H1 (cell line): ENCODE measurements around the gene SORD. TPM values are rescaled to one million over a fixed set of nuclear protein-coding genes. Genes with fewer than 3 reads are reported as not detected.
A peak's percentile ranks its signal among the peaks of the same experiment; 100 is the strongest.

Experiments used
- CTCF ChIA-PET: fragments of 300-600 bp; sonication (Branson Sonifier 250); formaldehyde crosslinking; loops from one replicate; lab custom pipeline; 2021; ENCODE audit not compliant: partially characterized antibody; lab: Charles Lee
- POLR2A ChIA-PET: fragments of 300-600 bp; sonication (Branson Sonifier 250); formaldehyde crosslinking; loops from one replicate; lab custom pipeline; 2021; ENCODE audit warnings: inconsistent platforms; ENCODE audit not compliant: partially characterized antibody; lab: Charles Lee
- DNase-seq, 2 experiments: peaks; one replicate each; pipeline versions ENCODE4 v3.0.0 to v3.0.0-alpha.2; 2010 to 2022; ENCODE audit warnings: low spot score in 2 of 2, low read depth in 1 of 2, mixed read lengths in 1 of 2
- FAIRE-seq: peaks from 2 replicates; lab custom pipeline; 2011; peaks lifted over from hg19 to GRCh38; lab: Jason Lieb, UNC
- H2AFZ ChIP-seq: 2 replicates; pipeline ENCODE4 v1.8.1; 2012; ENCODE audit warnings: low read length, inconsistent platforms
- H2AK5ac ChIP-seq: 2 replicates; pipeline ENCODE4 v1.6.1; 2013; ENCODE audit warnings: low read depth, low read length
- H2BK120ac ChIP-seq: replicated peaks from 2 replicates; pipeline ENCODE3; 2013; ENCODE audit warnings: low read depth, low read length, inconsistent platforms
- H2BK12ac ChIP-seq: 2 replicates; pipeline ENCODE4 v1.6.1; 2013; ENCODE audit warnings: low read depth, low read length
- H2BK15ac ChIP-seq: 2 replicates; pipeline ENCODE4 v1.6.1; 2013; ENCODE audit warnings: low read length
- H2BK20ac ChIP-seq: 2 replicates; pipeline ENCODE4 v1.6.1; 2013; ENCODE audit warnings: low read length
- H2BK5ac ChIP-seq: 2 replicates; pipeline ENCODE4 v1.6.1; 2013; ENCODE audit warnings: low read depth, low read length
- H3K14ac ChIP-seq: 2 replicates; pipeline ENCODE4 v1.6.1; 2013; ENCODE audit warnings: inconsistent platforms; ENCODE audit not compliant: insufficient read length
- H3K18ac ChIP-seq: 2 replicates; pipeline ENCODE4 v1.6.1; 2013; ENCODE audit warnings: low read length; ENCODE audit errors: extremely low read depth
- H3K23ac ChIP-seq: 2 replicates; pipeline ENCODE4 v1.6.1; 2013; ENCODE audit warnings: inconsistent platforms; ENCODE audit not compliant: insufficient read length
- H3K23me2 ChIP-seq: 2 replicates; pipeline ENCODE4 v1.6.1; 2013; ENCODE audit warnings: low read depth, low read length
- H3K27ac ChIP-seq: 2 replicates; pipeline ENCODE4 v1.6.1; 2011; ENCODE audit warnings: low read depth, low read length, inconsistent platforms
- H3K27me3 ChIP-seq, 4 experiments: replicated peaks in 1 of 4; 1 replicate in 1 of 4; 2 replicates in 3 of 4; pipeline versions ENCODE4 v1.6.1 to v1.8.1; 2011 to 2013; ENCODE audit warnings: low read length in 3 of 4, mild to moderate bottlenecking in 3 of 4, inconsistent platforms in 2 of 4, mixed read lengths in 2 of 4, moderate library complexity in 1 of 4; ENCODE audit not compliant: control insufficient read depth in 3 of 4, insufficient read depth in 3 of 4; ENCODE audit errors: extremely low read depth in 1 of 4
- H3K36me3 ChIP-seq, 4 experiments: 2 replicates each; pipeline versions ENCODE4 v1.6.1 to v1.8.1; 2011 to 2013; ENCODE audit warnings: mild to moderate bottlenecking in 4 of 4, low read length in 3 of 4, moderate library complexity in 2 of 4, control low read depth in 1 of 4, inconsistent platforms in 1 of 4; ENCODE audit not compliant: insufficient read depth in 4 of 4, control insufficient read depth in 2 of 4
- H3K4ac ChIP-seq: replicated peaks from 2 replicates; pipeline ENCODE3; 2013; ENCODE audit warnings: low read length, low read depth, mixed read lengths, inconsistent platforms; ENCODE audit not compliant: insufficient read length
- H3K4me1 ChIP-seq, 4 experiments: replicated peaks in 1 of 4; 1 replicate in 1 of 4; 2 replicates in 3 of 4; pipeline versions ENCODE4 v1.6.1 to v1.8.1; 2011 to 2013; ENCODE audit warnings: low read length in 3 of 4, inconsistent platforms in 2 of 4, mixed read lengths in 1 of 4; ENCODE audit not compliant: insufficient read depth in 4 of 4, control insufficient read depth in 3 of 4
- H3K4me2 ChIP-seq, 2 experiments: 2 replicates each; pipeline versions ENCODE4 v1.6.1 to v1.8.1; 2011 to 2013; ENCODE audit warnings: low read depth in 2 of 2, low read length in 2 of 2, control low read depth in 1 of 2, inconsistent platforms in 1 of 2, mild to moderate bottlenecking in 1 of 2; ENCODE audit not compliant: insufficient read depth in 1 of 2
- H3K4me3 ChIP-seq, 4 experiments: fragments of 200-600, 300-600 bp in 1 of 4; sonication (generic), shearing (Covaris generic), sonication (Bioruptor Twin) in 1 of 4; 2 replicates each; pipeline versions ENCODE4 v1.5.1 to v1.8.1; 2011 to 2016; ENCODE audit warnings: low read length in 4 of 4, low read depth in 3 of 4, control low read depth in 2 of 4, inconsistent platforms in 2 of 4, mild to moderate bottlenecking in 2 of 4, mixed read lengths in 1 of 4, moderate library complexity in 1 of 4; ENCODE audit not compliant: insufficient read depth in 2 of 4; ENCODE audit errors: extremely low read depth in 1 of 4
- H3K56ac ChIP-seq: replicated peaks from 2 replicates; pipeline ENCODE3; 2013; ENCODE audit warnings: low read depth, mild to moderate bottlenecking, mixed read lengths, low read length, inconsistent platforms; ENCODE audit not compliant: insufficient read length
- H3K79me1 ChIP-seq: 2 replicates; pipeline ENCODE4 v1.6.1; 2013; ENCODE audit warnings: low read depth, low read length, control low read depth
- H3K79me2 ChIP-seq, 2 experiments: 2 replicates each; pipeline versions ENCODE4 v1.6.1 to v1.8.1; 2012 to 2013; ENCODE audit warnings: low read length in 2 of 2, mild to moderate bottlenecking in 2 of 2, inconsistent platforms in 1 of 2; ENCODE audit not compliant: insufficient read depth in 2 of 2, control insufficient read depth in 1 of 2
- H3K9ac ChIP-seq, 4 experiments: replicated peaks in 1 of 4; 1 replicate in 1 of 4; 2 replicates in 3 of 4; pipeline versions ENCODE4 v1.6.1 to v1.8.1; 2011 to 2013; ENCODE audit warnings: low read depth in 3 of 4, low read length in 3 of 4, control low read depth in 2 of 4, mild to moderate bottlenecking in 2 of 4, moderate library complexity in 2 of 4, inconsistent platforms in 1 of 4; ENCODE audit errors: extremely low read depth in 1 of 4
- H3K9me3 ChIP-seq, 2 experiments: 2 replicates each; pipeline versions ENCODE4 v1.6.1 to v1.8.1; 2012 to 2013; ENCODE audit warnings: mild to moderate bottlenecking in 2 of 2, moderate library complexity in 2 of 2, control low read depth in 1 of 2, inconsistent platforms in 1 of 2, low read depth in 1 of 2, low read length in 1 of 2, mixed read lengths in 1 of 2; ENCODE audit not compliant: insufficient read depth in 2 of 2
- H4K20me1 ChIP-seq, 2 experiments: replicated peaks in 1 of 2; 2 replicates each; pipeline versions ENCODE3 to v1.8.1; 2011 to 2013; ENCODE audit warnings: inconsistent platforms in 2 of 2, low read length in 2 of 2, mild to moderate bottlenecking in 1 of 2; ENCODE audit not compliant: insufficient read depth in 2 of 2, control insufficient read depth in 1 of 2
- H4K5ac ChIP-seq: 2 replicates; pipeline ENCODE4 v1.6.1; 2013; ENCODE audit warnings: low read length, low read depth, mixed read lengths, inconsistent platforms; ENCODE audit not compliant: insufficient read length
- H4K8ac ChIP-seq: 2 replicates; pipeline ENCODE4 v1.8.0; 2013; ENCODE audit warnings: mild to moderate bottlenecking, moderate library complexity, low read length, inconsistent platforms; ENCODE audit not compliant: insufficient read depth; ENCODE audit errors: extremely low read depth
- H4K91ac ChIP-seq: replicated peaks from 2 replicates; pipeline ENCODE3; 2013; ENCODE audit warnings: low read length, mixed read lengths, inconsistent platforms; ENCODE audit not compliant: insufficient read length
- HDAC2 ChIP-seq, 2 experiments: fragments of 300-600 bp in 1 of 2; sonication (generic) in 1 of 2; IDR thresholded peaks; 2 replicates each; pipeline ENCODE4 v1.6.1; 2011 to 2012; ENCODE audit warnings: low read depth in 2 of 2, low read length in 2 of 2, mild to moderate bottlenecking in 2 of 2, moderate library complexity in 2 of 2, borderline replicate concordance in 1 of 2, inconsistent platforms in 1 of 2
- RNF2 ChIP-seq: fragments of 200-900, 300-1000 bp; sonication (generic); IDR thresholded peaks from 2 replicates; pipeline ENCODE4 v1.7.1; 2016; ENCODE audit warnings: borderline replicate concordance, low read depth, mild to moderate bottlenecking, antibody characterized with exemption, low read length; ENCODE audit not compliant: poor library complexity, severe bottlenecking; ENCODE audit errors: missing control alignments
- RXRA ChIP-seq: IDR thresholded peaks from 2 replicates; pipeline ENCODE4 v1.6.1; 2011; ENCODE audit warnings: low read depth, mild to moderate bottlenecking, low read length, moderate library complexity; ENCODE audit not compliant: insufficient read depth
- SIN3A ChIP-seq, 2 experiments: IDR thresholded peaks in 1 of 2; conservative IDR thresholded peaks in 1 of 2; 2 replicates each; pipeline ENCODE4 v1.6.1; 2011 to 2012; ENCODE audit warnings: low read length in 2 of 2, improper control_type of control experiment in 1 of 2, low read depth in 1 of 2, mild to moderate bottlenecking in 1 of 2
- TAF1 ChIP-seq: IDR thresholded peaks from 2 replicates; pipeline ENCODE4 v1.6.1; 2011; ENCODE audit warnings: mild to moderate bottlenecking, low read depth, low read length
- TBP ChIP-seq: IDR thresholded peaks from 2 replicates; pipeline ENCODE4 v1.6.1; 2011; ENCODE audit warnings: low read depth, low read length, improper control_type of control experiment
- YY1 ChIP-seq: IDR thresholded peaks from 2 replicates; pipeline ENCODE4 v1.6.1; 2011; ENCODE audit warnings: low read depth, mild to moderate bottlenecking, low read length
- WGBS, 2 experiments: shearing (Covaris generic) in 1 of 2; methylation state at CpG; one replicate each; pipeline versions ENCODE4 v1.1.6 to v1.1.7; 2013 to 2015; ENCODE audit warnings: low lambda C conversion rate in 2 of 2, mixed read lengths in 2 of 2, inconsistent platforms in 1 of 2, low coverage in 1 of 2, missing lambda C conversion rate in 1 of 2; ENCODE audit not compliant: insufficient replicate concordance in 2 of 2, insufficient coverage in 1 of 2, insufficient read length in 1 of 2; ENCODE audit errors: extremely low coverage in 1 of 2, missing lambda C conversion rate in 1 of 2; 5-methylcytosine and 5-hydroxymethylcytosine counted together
- polyA plus RNA-seq, 7 experiments: library from polyadenylated mRNA; depleted of rRNA in 3 of 7; stranded (reverse) in 5 of 7; unstranded in 2 of 7; fragments of >200 nt in 5 of 7; fragments of 200-250 nt in 2 of 7; gene quantifications; 1 replicate in 5 of 7; 2 replicates in 1 of 7; 4 replicates in 1 of 7; pipeline versions ENCODE4 v1.2.1 to v1.2.3, GENCODE V29; 2011 to 2013; ENCODE audit warnings: missing spikeins in 2 of 7, mixed read lengths in 2 of 7
- total RNA-seq: library from RNA; stranded (reverse); fragmentation: NEBNext Ultra II Directional; extraction: Animal tissue kit (Norgen Biotek cat#: 25700); gene quantifications from 2 replicates; pipeline ENCODE4 v1.2.1, GENCODE V29; 2021
- TF ChIP-seq, protein P1 (sequence below): IDR thresholded peaks from 2 replicates; pipeline ENCODE4 v1.6.1; 2011; ENCODE audit warnings: low read depth, mild to moderate bottlenecking, low read length; ENCODE audit not compliant: insufficient read depth
- TF ChIP-seq, protein P2 (sequence below): IDR thresholded peaks from 2 replicates; pipeline ENCODE4 v1.6.1; 2012; ENCODE audit warnings: inconsistent platforms

The SORD gene
- total and polyA plus RNA-seq, 2 of the 8 experiments (the other 6 are each of a cell fraction or from before 2014, with no cell fraction given), result 52.6 to 75.8 TPM

DNA sequence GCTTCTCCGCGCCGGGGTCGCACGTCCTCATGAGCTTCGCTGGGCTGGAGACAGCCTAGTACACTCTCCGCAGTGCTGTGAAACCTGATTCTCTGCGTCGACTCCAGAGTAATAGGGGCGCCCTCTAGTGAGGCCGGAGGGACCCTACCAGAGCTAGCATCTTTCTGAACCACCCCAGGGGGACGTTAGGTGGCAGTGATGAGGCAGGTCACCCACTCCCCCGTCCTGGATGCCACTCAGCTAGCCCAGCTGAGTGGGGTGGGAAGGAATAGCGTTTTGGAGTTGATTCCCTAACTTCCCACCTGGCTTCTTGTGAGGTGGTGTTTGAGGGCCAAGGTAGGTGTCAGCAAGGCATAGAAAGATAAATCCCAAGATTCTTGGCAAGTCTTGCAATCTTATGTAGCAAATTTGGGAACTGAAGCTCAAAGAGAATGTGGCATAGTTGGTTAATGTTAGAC lies 95.2 kb downstream of the SORD start:
- FAIRE-seq (peak; percentile 94), DNase-seq (peak; percentile 61 to 93)
- WGBS, 2 experiments, result 2% methylated on average over 14 of the region's 14 CpGs; no CpG with 5 or more reads in 1 of the 2 experiments
- Histone ChIP-seq H2BK15ac (no peak overlapping the region), H2BK120ac (no peak overlapping the region), H2AK5ac (no peak overlapping the region), H3K4me1 (peaks cover 0 to 17% (median 14%) of the 10 kb centered on the region in 4 experiments; a peak in 6 of 7 replicates), H3K18ac (no peak overlapping the region), H3K56ac (no peak overlapping the region), H3K36me3 (peaks cover 0 to 4% (median 0%) of the 10 kb centered on the region in 4 experiments; a peak in 1 of 8 replicates), H2BK12ac (no peak overlapping the region), H3K27me3 (peaks cover 48 to 61% (median 54%) of the 10 kb centered on the region in 4 experiments), H4K91ac (no peak overlapping the region), H4K5ac (no peak overlapping the region), H3K79me1 (no peaks in the 10 kb centered on the region), H4K20me1 (peaks cover 17 to 34% of the 10 kb centered on the region in 2 experiments), H3K23me2 (peaks cover under 1% of the 10 kb centered on the region; the same call in 1 of the 2 replicates), H3K14ac (no peak overlapping the region), H2AFZ (no peak overlapping the region), H4K8ac (no peak overlapping the region), H3K4me3 (peak overlapping the region in 2 of 4 experiments; percentile 38 to 54; a peak in 4 of 8 replicates), H3K9me3 (no peaks in the 10 kb centered on the region; a peak in 1 of 4 replicates), H3K9ac (no peak overlapping the region), H3K4ac (no peak overlapping the region), H2BK20ac (no peak overlapping the region), H3K4me2 (peak overlapping the region; percentile 4 to 59; a peak in 2 of 4 replicates), H3K23ac (no peak overlapping the region), H2BK5ac (no peak overlapping the region), H3K27ac (no peak overlapping the region), H3K79me2 (no peaks in the 10 kb centered on the region)
- ChIA-PET POLR2A (interaction anchor here (0.6 to 1.1 kb wide), 3 partner anchors 37 to 95 kb away, joined by 3 read pairs; partner anchors contain the start of gene SORD), CTCF (interaction anchor here (0.6 to 2.7 kb wide), 47 partner anchors 9 to 574 kb away, joined by 3 to 38 read pairs (median 4); partner anchors contain the start of genes DUOX1 and DUOXA1)
- TF ChIP-seq SIN3A (conservative IDR thresholded peaks at IDR 0.05 in 1 of 2, IDR thresholded peaks at IDR 0.05 in 1 of 2; ENCODE audit: low read depth in 1 of 2, low read length in 2 of 2), result no peak
- TF ChIP-seq, protein P1, sequence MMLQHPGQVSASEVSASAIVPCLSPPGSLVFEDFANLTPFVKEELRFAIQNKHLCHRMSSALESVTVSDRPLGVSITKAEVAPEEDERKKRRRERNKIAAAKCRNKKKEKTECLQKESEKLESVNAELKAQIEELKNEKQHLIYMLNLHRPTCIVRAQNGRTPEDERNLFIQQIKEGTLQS, result 0 out of 2 replicates have a peak, but pooled peaks have one; percentile 41
- TF ChIP-seq YY1, result peak; percentile 55; the same call in 1 of the 2 replicates
- TF ChIP-seq TBP, result peak; percentile 9; the same call in 1 of the 2 replicates
- TF ChIP-seq RXRA, result 0 out of 2 replicates have a peak, but pooled peaks have one; percentile 44
- TF ChIP-seq TAF1, result no peak
- no peak for TF ChIP-seq RNF2
- TF ChIP-seq HDAC2 (IDR thresholded peaks at IDR 0.05; ENCODE audit: borderline replicate concordance in 1 of 2, low read depth in 2 of 2, low read length in 2 of 2), result peak in 1 of 2 experiments; percentile 82; a peak in 1 of 4 replicates
- TF ChIP-seq, protein P2, sequence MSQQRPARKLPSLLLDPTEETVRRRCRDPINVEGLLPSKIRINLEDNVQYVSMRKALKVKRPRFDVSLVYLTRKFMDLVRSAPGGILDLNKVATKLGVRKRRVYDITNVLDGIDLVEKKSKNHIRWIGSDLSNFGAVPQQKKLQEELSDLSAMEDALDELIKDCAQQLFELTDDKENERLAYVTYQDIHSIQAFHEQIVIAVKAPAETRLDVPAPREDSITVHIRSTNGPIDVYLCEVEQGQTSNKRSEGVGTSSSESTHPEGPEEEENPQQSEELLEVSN, result 0 out of 2 replicates have a peak, but pooled peaks have one; percentile 26
